Measurements from ENCODE around the gene PCCA. TPM values are rescaled to one million over a fixed set of nuclear protein-coding genes. Genes with fewer than 3 reads are reported as not detected.

Gene PCCA
- total and polyA plus RNA-seq, 4 donors = 30.1 to 160 (median 76.3) TPM

DNA sequence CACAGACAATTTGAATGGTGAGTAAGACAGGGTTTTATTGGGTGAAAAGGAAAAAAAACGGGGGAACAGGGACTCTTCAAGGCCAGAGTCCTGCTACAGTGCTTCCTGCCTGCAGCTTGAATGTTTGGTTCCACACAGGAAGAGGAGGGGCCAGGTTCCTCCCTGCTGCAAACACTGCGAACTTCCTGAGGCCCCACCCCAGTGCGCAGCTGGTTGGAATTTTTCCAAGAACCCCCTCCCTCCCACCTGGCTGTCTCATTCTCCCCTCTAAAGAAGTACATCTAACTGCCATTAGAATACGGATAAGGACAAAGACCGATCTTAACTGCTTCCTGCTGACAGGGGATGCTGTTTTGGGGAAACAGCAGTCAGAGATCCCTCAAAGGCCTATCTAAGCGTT lies 314.8 kb downstream of the PCCA start:
- no peak for TF ChIP-seq HNF4A (conservative IDR thresholded peaks at IDR 0.05)
- no peak for TF ChIP-seq GABPA (IDR thresholded peaks at IDR 0.05 in 1 of 2, conservative IDR thresholded peaks at IDR 0.05 in 1 of 2)
- no peak for TF ChIP-seq ZBTB33 (IDR thresholded peaks at IDR 0.05)
- TF ChIP-seq CTCF (IDR thresholded peaks at IDR 0.05; ENCODE audit: low read depth, low read length, missing input control) = no peak
- TF ChIP-seq FOXA1 (IDR thresholded peaks at IDR 0.05) = no peak
- TF ChIP-seq FOXA2 (IDR thresholded peaks at IDR 0.05) = no peak
- TF ChIP-seq, protein P1, sequence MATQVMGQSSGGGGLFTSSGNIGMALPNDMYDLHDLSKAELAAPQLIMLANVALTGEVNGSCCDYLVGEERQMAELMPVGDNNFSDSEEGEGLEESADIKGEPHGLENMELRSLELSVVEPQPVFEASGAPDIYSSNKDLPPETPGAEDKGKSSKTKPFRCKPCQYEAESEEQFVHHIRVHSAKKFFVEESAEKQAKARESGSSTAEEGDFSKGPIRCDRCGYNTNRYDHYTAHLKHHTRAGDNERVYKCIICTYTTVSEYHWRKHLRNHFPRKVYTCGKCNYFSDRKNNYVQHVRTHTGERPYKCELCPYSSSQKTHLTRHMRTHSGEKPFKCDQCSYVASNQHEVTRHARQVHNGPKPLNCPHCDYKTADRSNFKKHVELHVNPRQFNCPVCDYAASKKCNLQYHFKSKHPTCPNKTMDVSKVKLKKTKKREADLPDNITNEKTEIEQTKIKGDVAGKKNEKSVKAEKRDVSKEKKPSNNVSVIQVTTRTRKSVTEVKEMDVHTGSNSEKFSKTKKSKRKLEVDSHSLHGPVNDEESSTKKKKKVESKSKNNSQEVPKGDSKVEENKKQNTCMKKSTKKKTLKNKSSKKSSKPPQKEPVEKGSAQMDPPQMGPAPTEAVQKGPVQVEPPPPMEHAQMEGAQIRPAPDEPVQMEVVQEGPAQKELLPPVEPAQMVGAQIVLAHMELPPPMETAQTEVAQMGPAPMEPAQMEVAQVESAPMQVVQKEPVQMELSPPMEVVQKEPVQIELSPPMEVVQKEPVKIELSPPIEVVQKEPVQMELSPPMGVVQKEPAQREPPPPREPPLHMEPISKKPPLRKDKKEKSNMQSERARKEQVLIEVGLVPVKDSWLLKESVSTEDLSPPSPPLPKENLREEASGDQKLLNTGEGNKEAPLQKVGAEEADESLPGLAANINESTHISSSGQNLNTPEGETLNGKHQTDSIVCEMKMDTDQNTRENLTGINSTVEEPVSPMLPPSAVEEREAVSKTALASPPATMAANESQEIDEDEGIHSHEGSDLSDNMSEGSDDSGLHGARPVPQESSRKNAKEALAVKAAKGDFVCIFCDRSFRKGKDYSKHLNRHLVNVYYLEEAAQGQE (IDR thresholded peaks at IDR 0.05) = no peak
- no peak for TF ChIP-seq JUND (IDR thresholded peaks at IDR 0.05)
- no peak for TF ChIP-seq EGR1 (IDR thresholded peaks at IDR 0.05; ENCODE audit: low read depth in 2 of 2)
- no peak for TF ChIP-seq SP1 (IDR thresholded peaks at IDR 0.05)
- TF ChIP-seq RXRA (IDR thresholded peaks at IDR 0.05) = no peak
- no peak for TF ChIP-seq TAF1 (conservative IDR thresholded peaks at IDR 0.05)
- no peak for TF ChIP-seq RAD21 (IDR thresholded peaks at IDR 0.05)
- TF ChIP-seq HNF4G (IDR thresholded peaks at IDR 0.05) = no peak
- no peak for TF ChIP-seq YY1 (IDR thresholded peaks at IDR 0.05)
- no peak for TF ChIP-seq NR2F2 (IDR thresholded peaks at IDR 0.05)
- TF ChIP-seq MAX (IDR thresholded peaks at IDR 0.05) = no peak
- no peak for TF ChIP-seq ATF3 (IDR thresholded peaks at IDR 0.05)
- Histone ChIP-seq H3K9me3 (ENCODE audit: control insufficient read depth in 4 of 4, low read length in 3 of 4) (peaks cover 4 to 19% (median 6%) of the 10 kb centered on the region in 4 donors), H3K36me3 (ENCODE audit: control insufficient read depth in 4 of 4, insufficient read depth in 3 of 4, low read depth in 1 of 4, low read length in 3 of 4) (peaks cover 4 to 19% (median 14%) of the 10 kb centered on the region in 4 donors), H3K27ac (ENCODE audit: low read depth in 1 of 2, low read length in 2 of 2) (no peak overlapping the region), H3K4me3 (ENCODE audit: low read depth in 1 of 3, low read length in 3 of 3) (no peak overlapping the region), H3K9ac (ENCODE audit: low read depth in 1 of 2, low read length in 2 of 2) (no peak overlapping the region), H3K4me1 (ENCODE audit: control insufficient read depth in 4 of 4, insufficient read depth in 4 of 4, low read length in 3 of 4) (no peaks in the 10 kb centered on the region), H3K27me3 (ENCODE audit: control insufficient read depth in 4 of 4, insufficient read depth in 4 of 4, low read length in 3 of 4) (no peaks in the 10 kb centered on the region)
- DNase-seq (ENCODE audit: low spot score) = no peak
- 95% methylated on average over 6 of the region's 6 CpGs for WGBS

Data from liver (tissue), 9 donors.